Immature natural killer cell (primary cell): ENCODE results near the gene LMAN1L. TPM values are rescaled to one million over a fixed set of nuclear protein-coding genes. Genes with fewer than 3 reads are reported as not detected.

ENCODE experiments used
- DNase-seq, 3 donors: peaks; one replicate each; pipeline ENCODE4 v3.0.0; 2022; ENCODE audit warnings: mixed read lengths in 1 of 3
- H3K27ac Mint-ChIP-seq, 6 donors: one replicate each; pipeline ENCODE4 v1.8.0; 2020; ENCODE audit warnings: mixed read lengths in 6 of 6, mild to moderate bottlenecking in 5 of 6, inconsistent platforms in 4 of 6, moderate library complexity in 3 of 6
- H3K27me3 Mint-ChIP-seq, 3 donors: one replicate each; pipeline ENCODE4 v1.8.0; 2020 to 2021; ENCODE audit warnings: low read depth in 3 of 3, mild to moderate bottlenecking in 3 of 3, mixed read lengths in 3 of 3, moderate library complexity in 3 of 3, inconsistent platforms in 1 of 3
- H3K36me3 Mint-ChIP-seq, 3 donors: one replicate each; pipeline ENCODE4 v1.8.0; 2020; ENCODE audit warnings: mixed read lengths in 3 of 3, inconsistent platforms in 2 of 3, mild to moderate bottlenecking in 2 of 3
- H3K4me1 Mint-ChIP-seq, 2 donors: one replicate each; pipeline ENCODE4 v1.8.0; 2020; ENCODE audit warnings: inconsistent platforms in 2 of 2, mild to moderate bottlenecking in 2 of 2, mixed read lengths in 2 of 2, moderate library complexity in 1 of 2
- H3K4me3 Mint-ChIP-seq, 5 donors: one replicate each; pipeline ENCODE4 v1.8.0; 2020; ENCODE audit warnings: mild to moderate bottlenecking in 5 of 5, mixed read lengths in 5 of 5, inconsistent platforms in 3 of 5, moderate library complexity in 3 of 5
- H3K9me3 Mint-ChIP-seq, 6 donors: one replicate each; pipeline ENCODE4 v1.8.0; 2020; ENCODE audit warnings: mild to moderate bottlenecking in 6 of 6, mixed read lengths in 6 of 6, inconsistent platforms in 4 of 6, moderate library complexity in 3 of 6
- polyA plus RNA-seq, 3 donors: library from polyadenylated mRNA; unstranded; fragments of 300-500 nt; fragmentation: Illumina TruSeq; gene quantifications; one replicate each; pipeline ENCODE4 v1.2.3, GENCODE V29; 2021

The LMAN1L gene
- polyA plus RNA-seq, 3 donors from 2014 or later, result not detected

DNA sequence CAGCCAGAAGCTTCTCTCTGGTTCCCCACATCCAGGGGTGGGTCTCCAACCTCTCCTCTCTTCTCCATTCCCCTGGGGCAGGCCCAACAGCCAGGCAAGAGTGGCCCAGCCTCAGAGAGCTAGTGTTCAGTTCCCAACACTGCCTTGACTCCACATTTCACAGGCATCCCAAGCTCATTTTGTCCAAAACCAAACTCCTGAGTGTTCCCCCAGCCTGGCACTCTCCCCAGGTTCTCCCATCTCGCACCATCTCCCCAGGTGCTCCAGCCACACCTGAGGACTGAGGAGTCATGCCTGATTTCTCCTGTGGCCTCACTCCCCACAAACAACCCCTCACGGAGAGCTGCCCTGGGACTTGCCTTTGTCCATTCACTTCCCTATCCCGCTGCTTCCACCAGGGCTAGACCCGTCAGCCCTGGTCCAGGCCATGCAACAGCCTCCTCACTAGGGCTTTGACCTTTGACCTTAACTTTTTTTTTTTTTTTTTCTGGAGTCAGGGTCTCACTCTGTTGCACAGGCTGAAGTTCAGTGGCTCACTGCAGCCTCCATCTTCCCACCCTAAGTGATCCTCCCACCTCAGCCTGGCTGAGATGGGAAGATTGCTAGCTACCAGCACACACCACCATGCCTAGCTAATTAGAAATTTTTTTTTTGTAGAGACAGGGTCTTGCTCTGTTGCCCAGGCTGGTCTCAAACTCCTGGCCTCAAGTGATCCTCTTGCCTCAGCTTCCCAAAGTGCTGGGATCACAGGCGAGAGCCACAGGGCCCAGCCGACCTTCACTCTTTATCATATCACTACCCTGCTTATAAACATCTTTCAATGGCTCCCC is 34.7 kb upstream of the LMAN1L start:
- Mint-ChIP-seq H3K4me1 (peaks cover 61 to 63% of the 10 kb centered on the region in 2 donors), H3K4me3 (peak overlapping the region; percentile 62 to 92 (median 74)), H3K36me3 (no peaks in the 10 kb centered on the region), H3K27me3 (peaks cover 7 to 17% (median 11%) of the 10 kb centered on the region in 3 donors), H3K27ac (peak overlapping the region; percentile 91 to 99 (median 96)), H3K9me3 (peaks cover 0 to 1% (median 0%) of the 10 kb centered on the region in 6 donors)
- DNase-seq, result no peak

DNA sequence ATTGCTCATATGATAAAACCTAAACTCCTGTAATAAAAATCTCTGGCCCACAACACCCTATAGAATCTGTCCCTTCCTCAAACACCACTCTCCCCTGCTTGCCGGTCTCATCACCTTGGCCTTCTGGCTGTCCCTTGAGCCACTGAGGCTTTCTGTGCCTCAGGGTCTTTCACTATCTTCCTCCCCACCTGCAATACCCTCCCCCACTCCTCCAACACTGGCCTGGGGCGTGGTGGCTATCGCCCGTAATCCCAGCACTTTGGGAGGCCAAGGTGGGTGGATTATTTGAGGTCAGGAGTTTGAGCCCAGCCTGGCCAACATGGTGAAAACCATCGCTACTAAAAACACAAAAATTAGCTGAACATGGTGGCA is 34.0 kb upstream of the LMAN1L start:
- Mint-ChIP-seq H3K9me3 (peaks cover 0 to 1% (median 0%) of the 10 kb centered on the region in 6 donors), H3K27me3 (peaks cover 7 to 23% (median 13%) of the 10 kb centered on the region in 3 donors), H3K4me3 (peak overlapping the region; percentile 15 to 92 (median 56)), H3K36me3 (no peaks in the 10 kb centered on the region), H3K27ac (peak overlapping the region; percentile 91 to 99 (median 96)), H3K4me1 (peaks cover 66 to 69% of the 10 kb centered on the region in 2 donors)
- no peak for DNase-seq

GRCh38 chr15:74779162-74779648 is 33.4 kb upstream of the LMAN1L start:
- Mint-ChIP-seq H3K27ac (peak overlapping the region; percentile 91 to 99 (median 96)), H3K4me3 (peak overlapping the region; percentile 24 to 94 (median 92))

GRCh38 chr15:74780523-74781430 is 31.9 kb upstream of the LMAN1L start:
- DNase-seq, result no peak
- peaks cover 0 to 1% (median 0%) of the 10 kb centered on the region in 6 donors for H3K9me3 Mint-ChIP-seq
- H3K36me3 Mint-ChIP-seq, result peaks cover 0 to 7% (median 0%) of the 10 kb centered on the region in 3 donors
- peaks cover 81 to 84% of the 10 kb centered on the region in 2 donors for H3K4me1 Mint-ChIP-seq
- H3K27me3 Mint-ChIP-seq, result peaks cover 12 to 35% (median 21%) of the 10 kb centered on the region in 3 donors
- H3K27ac Mint-ChIP-seq, result peak overlapping the region; percentile 84 to 99 (median 96)
- peak overlapping the region; percentile 92 to 95 (median 93) for H3K4me3 Mint-ChIP-seq

More at GRCh38 chr15:74779162-74779648, 33.4 kb upstream of the LMAN1L start:
- Mint-ChIP-seq H3K4me1 (peaks cover 72 to 74% of the 10 kb centered on the region in 2 donors), H3K9me3 (peaks cover 0 to 1% (median 0%) of the 10 kb centered on the region in 6 donors), H3K27me3 (peaks cover 9 to 23% (median 13%) of the 10 kb centered on the region in 3 donors), H3K36me3 (no peaks in the 10 kb centered on the region)
- no peak for DNase-seq

- H3K27me3 Mint-ChIP-seq, result peaks cover 14 to 43% (median 28%) of the 10 kb centered on the region in 3 donors
- H3K36me3 Mint-ChIP-seq, result peaks cover 0 to 7% (median 0%) of the 10 kb centered on the region in 3 donors
- peak within 1 kb of the TSS; percentile 92 to 99 (median 97) for H3K4me3 Mint-ChIP-seq
- peaks cover 84 to 87% of the 10 kb centered on the region in 2 donors for H3K4me1 Mint-ChIP-seq
- H3K9me3 Mint-ChIP-seq, result peaks cover 0 to 1% (median 0%) of the 10 kb centered on the region in 6 donors
- peak within 1 kb of the TSS; percentile 90 to 100 (median 98) for H3K27ac Mint-ChIP-seq
- DNase-seq, result peak; percentile 84 to 88 (median 87)
These were observed 31.0 kb upstream of the LMAN1L start, which contains the start of gene CSK for GRCh38 chr15:74781431-74782258. TSS of gene CSK (plus strand) at chr15:74782080. CDS start at chr15:74798298, 16,218 bp downstream.

DNA sequence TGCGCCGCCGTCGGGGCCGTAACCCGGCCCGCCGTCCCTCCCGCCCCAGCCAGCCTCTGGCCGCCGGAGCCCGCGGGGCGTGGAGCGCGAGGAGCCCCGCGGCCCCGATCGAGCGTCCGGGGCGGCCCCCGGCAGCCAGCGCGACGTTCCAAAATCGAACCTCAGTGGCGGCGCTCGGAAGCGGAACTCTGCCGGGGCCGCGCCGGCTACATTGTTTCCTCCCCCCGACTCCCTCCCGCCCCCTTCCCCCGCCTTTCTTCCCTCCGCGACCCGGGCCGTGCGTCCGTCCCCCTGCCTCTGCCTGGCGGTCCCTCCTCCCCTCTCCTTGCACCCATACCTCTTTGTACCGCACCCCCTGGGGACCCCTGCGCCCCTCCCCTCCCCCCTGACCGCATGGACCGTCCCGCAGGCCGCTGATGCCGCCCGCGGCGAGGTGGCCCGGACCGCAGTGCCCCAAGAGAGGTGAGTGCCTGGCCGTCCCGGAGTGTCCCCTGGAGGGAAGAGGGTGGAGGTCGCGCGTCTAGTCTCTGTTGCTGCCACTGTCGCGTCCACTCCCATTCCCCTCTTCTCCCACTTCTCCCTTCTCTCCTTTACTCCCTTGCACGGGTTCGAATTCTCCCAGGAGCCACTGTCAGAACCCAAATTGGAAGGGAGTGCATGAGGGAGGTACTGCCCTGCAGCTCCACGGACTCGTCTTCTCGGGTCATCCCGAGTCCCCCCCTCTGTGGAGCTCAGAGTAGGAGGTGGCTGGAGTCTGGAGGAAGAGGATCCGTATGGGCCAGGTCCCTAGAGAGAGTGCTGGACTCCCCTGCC is 30.2 kb upstream of the LMAN1L start:
- Mint-ChIP-seq H3K27ac (peak overlapping the region; percentile 88 to 100 (median 91)), H3K27me3 (peaks cover 15 to 51% (median 34%) of the 10 kb centered on the region in 3 donors), H3K36me3 (peaks cover 0 to 7% (median 0%) of the 10 kb centered on the region in 3 donors), H3K4me1 (peaks cover 84 to 87% of the 10 kb centered on the region in 2 donors), H3K4me3 (peak overlapping the region; percentile 88 to 99 (median 97)), H3K9me3 (peaks cover 0 to 1% (median 0%) of the 10 kb centered on the region in 6 donors)
- DNase-seq, result peak; percentile 67 to 75 (median 75)

DNA sequence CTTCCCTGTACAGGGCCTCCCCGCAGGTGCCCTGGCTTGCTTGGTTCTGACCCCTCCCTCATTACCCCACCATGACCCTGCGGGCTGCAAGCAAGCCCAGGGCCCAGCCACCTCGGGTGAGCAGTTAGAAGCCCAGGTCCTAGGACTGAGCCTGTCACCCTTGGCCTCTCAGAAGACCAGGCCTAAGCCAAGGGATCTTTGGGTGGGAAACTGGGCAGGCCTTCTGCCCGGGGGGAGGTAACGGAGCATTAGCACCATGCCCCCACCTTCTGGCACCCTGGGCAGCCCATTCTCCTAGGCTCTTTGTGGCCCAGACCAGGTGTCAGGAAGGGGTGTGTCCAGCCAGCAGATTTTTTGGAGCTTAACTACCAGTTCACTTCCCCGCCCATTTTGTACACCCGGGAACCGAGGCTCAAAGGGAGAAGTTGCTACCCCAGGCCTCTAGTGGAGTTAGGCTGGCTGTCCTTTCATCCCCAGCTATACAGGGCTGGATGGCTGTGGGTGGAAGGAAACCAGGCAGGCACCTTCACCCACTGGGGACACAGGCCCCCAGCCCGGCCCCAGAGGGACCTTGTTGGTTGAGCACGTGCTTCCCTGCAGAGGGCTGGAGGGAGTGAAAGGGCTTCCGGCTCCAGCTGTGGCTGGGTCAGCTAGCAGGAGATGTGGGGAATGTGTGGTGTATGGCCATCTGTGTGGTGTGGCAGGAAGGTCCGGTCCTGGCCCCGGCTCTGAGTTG is 29.4 kb upstream of the LMAN1L start:
- no peak for DNase-seq
- Mint-ChIP-seq H3K36me3 (peaks cover 0 to 7% (median 0%) of the 10 kb centered on the region in 3 donors), H3K27me3 (peaks cover 20 to 56% (median 40%) of the 10 kb centered on the region in 3 donors), H3K4me3 (peak overlapping the region; percentile 88 to 99 (median 97)), H3K4me1 (peaks cover 84 to 87% of the 10 kb centered on the region in 2 donors), H3K9me3 (no peaks in the 10 kb centered on the region), H3K27ac (peak overlapping the region; percentile 88 to 100 (median 91))

DNA sequence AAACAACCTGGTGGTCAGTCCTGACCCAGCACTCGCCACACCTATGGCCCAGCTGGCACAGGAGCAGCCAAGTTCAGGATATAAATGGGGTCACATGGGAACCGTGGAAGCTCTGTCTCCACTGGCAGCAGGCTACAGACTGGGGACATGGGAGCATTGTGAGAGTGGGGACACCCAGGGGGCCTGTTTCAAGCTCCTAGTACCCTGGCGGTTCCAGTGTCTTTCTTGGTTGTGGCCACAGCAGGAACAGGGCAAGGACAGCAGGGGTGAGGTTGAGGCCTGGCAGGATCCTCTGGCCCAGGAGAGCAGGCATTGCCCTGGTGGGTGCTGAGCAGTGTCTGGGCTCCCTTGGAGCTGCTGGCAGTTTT is 28.8 kb upstream of the LMAN1L start:
- no peaks in the 10 kb centered on the region for H3K9me3 Mint-ChIP-seq
- H3K4me1 Mint-ChIP-seq, result peaks cover 84 to 87% of the 10 kb centered on the region in 2 donors
- H3K27me3 Mint-ChIP-seq, result peaks cover 20 to 59% (median 40%) of the 10 kb centered on the region in 3 donors
- DNase-seq, result no peak
- H3K27ac Mint-ChIP-seq, result peak overlapping the region; percentile 88 to 100 (median 91)
- peak overlapping the region; percentile 88 to 99 (median 97) for H3K4me3 Mint-ChIP-seq
- H3K36me3 Mint-ChIP-seq, result peaks cover 0 to 7% (median 0%) of the 10 kb centered on the region in 3 donors

DNA sequence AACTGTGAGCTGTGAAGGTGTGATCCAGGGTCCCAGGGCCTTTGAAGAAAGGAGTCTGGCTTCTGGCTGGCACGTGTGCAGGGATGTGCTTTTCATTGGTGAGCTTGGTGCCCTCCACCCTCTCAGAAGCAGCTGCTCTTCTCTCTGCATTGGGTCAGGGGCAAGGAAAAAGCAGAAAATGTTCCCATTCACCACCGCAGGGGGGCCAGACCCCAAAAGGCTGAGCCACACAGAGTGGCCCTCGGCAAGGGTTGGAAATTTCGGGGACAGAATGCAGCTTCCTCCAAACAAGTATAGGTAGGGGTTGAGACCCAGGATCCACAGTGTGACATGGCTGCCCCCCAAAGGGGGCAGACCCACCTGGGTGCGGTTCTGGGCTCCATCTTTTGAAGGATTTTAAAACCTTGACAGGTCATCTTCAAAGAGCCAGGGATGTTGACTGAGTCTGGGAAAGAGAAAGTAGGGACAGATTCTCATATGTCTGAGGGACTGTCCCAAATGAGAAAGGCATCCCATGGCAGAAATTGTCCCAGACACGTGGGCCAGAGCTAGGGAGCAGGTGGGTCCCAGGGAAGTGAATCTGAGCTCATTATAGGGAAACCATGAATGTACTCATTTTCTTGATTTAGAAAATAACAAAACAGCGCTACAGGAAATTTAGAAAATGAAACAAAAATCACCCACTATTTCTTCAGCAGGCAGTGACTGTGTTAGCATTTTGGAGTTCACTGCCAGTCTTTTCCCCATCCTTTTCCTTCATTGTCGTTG is 28.0 kb upstream of the LMAN1L start:
- Mint-ChIP-seq H3K27ac (peak overlapping the region; percentile 92 to 100 (median 100)), H3K36me3 (peaks cover 0 to 10% (median 3%) of the 10 kb centered on the region in 3 donors), H3K4me1 (peaks cover 84 to 87% of the 10 kb centered on the region in 2 donors), H3K9me3 (no peaks in the 10 kb centered on the region), H3K27me3 (peaks cover 20 to 62% (median 44%) of the 10 kb centered on the region in 3 donors), H3K4me3 (peak overlapping the region; percentile 88 to 99 (median 97))
- DNase-seq, result no peak

DNA sequence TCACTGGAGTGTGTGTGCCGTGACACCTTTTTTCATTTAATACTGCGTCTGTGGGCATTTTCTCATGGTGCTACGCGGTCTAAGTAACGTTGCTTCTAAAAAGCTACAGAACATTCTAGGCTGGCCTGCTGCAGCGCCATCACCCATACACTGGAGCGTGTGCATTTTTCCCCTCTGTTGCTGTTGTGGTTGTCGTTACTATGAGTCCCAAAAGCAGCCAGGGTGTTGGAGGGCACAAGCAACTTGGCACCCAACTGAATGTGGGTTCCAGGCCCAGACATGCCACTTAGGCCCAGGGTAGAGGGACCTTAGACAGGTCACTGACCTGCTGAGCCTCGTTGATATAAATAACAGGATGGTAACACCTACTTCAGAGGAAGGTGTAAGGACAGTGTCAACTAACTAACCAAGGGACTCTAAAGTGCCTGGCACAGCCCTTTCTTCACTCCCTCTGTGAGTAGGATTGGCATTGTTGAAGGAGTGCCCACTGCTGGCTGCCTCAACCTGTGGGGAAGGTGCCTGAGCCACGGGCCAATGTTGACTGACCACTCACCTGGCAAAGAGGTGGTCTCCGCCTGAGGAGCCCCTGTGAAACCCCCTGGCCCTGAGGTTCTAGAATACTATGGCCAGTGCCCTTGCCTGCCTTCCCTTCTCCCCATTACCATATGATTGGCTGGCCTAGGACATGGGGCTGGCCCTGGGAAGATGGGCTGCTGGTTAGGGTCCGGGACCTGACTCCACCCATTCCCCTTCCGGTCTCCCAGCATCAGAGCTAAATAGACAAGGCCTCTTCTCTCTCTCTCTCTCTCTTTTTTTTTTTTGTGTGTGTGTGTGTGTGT is 27.2 kb upstream of the LMAN1L start:
- Mint-ChIP-seq H3K9me3 (no peaks in the 10 kb centered on the region), H3K4me1 (peaks cover 84 to 87% of the 10 kb centered on the region in 2 donors), H3K4me3 (peak overlapping the region; percentile 88 to 99 (median 97)), H3K36me3 (peaks cover 0 to 10% (median 5%) of the 10 kb centered on the region in 3 donors), H3K27me3 (peaks cover 20 to 58% (median 44%) of the 10 kb centered on the region in 3 donors), H3K27ac (peak overlapping the region; percentile 92 to 100 (median 100))
- peak; percentile 57 to 67 (median 61) for DNase-seq
